ENCODE data around the gene FXYD5.

DNA sequence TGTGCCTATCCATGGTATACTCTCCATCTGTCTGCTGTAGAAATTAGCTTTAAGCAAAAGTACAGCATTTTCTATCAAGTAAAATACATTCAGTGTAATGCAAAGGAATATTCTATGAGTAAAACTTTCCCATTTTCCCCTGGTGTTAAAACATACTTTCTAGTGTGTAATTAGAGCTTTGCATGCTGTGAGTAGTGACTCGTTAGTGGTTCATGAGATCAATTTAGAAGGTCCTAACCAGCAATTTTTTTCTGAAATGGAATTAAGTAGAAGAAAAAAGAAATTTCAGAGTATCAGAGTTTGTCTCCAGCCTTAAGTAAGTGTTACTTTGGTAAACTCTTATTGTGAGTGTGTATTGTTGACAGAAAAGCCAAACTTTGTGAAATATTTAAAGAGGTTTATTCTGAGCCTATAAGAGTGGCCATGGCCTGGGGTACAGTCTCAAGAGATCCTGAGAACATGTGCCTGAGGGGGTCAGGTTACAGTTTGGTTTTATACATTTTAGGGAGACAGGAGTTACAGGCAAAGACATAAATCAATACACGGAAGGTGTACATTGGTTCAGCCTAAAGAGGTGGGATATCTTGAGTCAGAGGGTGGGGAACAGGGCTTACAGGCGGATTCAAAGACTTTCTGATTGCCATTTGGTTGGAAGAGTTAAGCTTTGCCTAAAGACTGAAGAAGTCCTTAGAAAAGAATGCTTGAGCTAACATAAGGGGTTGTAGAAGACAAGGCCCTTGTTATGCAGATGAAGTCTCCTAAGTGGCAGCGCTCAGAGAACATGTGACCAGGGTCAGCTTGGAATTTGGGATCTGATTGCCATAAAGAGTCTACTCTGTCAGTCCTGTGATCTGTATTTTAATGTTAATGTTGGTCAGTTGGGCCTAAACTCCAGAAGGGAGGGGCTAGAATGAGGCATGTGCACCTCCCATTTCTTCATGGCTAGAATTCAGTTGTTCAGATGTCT, 48.5 kb downstream of the FXYD5 start:
- TF ChIP-seq CTCF (IDR thresholded peaks at IDR 0.05; ENCODE audit: low read length) (no peak), EZH2 (optimal IDR thresholded peaks at IDR 0.05; ENCODE audit: low read depth, low read length) (no peak)

All from MM.1S (cell line).